NT2/D1 (cell line): Measurements from ENCODE around the gene MGAT5.

Experiments used
- SUZ12 ChIP-seq: IDR thresholded peaks from 2 replicates; pipeline ENCODE4 v1.6.1; 2011; ENCODE audit not compliant: insufficient read length, insufficient read depth; ENCODE audit errors: extremely low read depth
- YY1 ChIP-seq: IDR thresholded peaks from 2 replicates; pipeline ENCODE4 v1.6.1; 2011; ENCODE audit not compliant: insufficient read length, insufficient read depth
- ZNF274 ChIP-seq: IDR thresholded peaks from 2 replicates; pipeline ENCODE4 v1.6.1; 2011; ENCODE audit warnings: mild to moderate bottlenecking, low read depth, low read length

- TF ChIP-seq SUZ12 (no peak), ZNF274 (no peak), YY1 (no peak)
These were observed 196.1 kb downstream of the MGAT5 start for GRCh38 chr2:134449751-134450513.
